HG02642 (cell line): ENCODE results near the gene PTPRN2.

Source experiments
- ATAC-seq: cut with Tn5 transposase; IDR thresholded peaks from one replicate; pipeline ENCODE4 v1.9.1; 2021; ENCODE audit warnings: mild to moderate bottlenecking; ENCODE audit not compliant: unreplicated experiment, poor library complexity

Gene PTPRN2

GRCh38 chr7:157889480-157889879, 698.1 kb downstream of the PTPRN2 start:
- no peak for ATAC-seq

- no peak for ATAC-seq
Measured at GRCh38 chr7:157888579-157888978, 699.0 kb downstream of the PTPRN2 start.

- ATAC-seq, result no peak
Measured at GRCh38 chr7:157887400-157887799, 700.2 kb downstream of the PTPRN2 start.

GRCh38 chr7:157886711-157887110, 700.9 kb downstream of the PTPRN2 start:
- ATAC-seq, result no peak

- ATAC-seq, result no peak
Measured at GRCh38 chr7:157886266-157886665, 701.4 kb downstream of the PTPRN2 start.

GRCh38 chr7:157885140-157885539, 702.5 kb downstream of the PTPRN2 start:
- ATAC-seq, result no peak

GRCh38 chr7:157884461-157885062, 703.1 kb downstream of the PTPRN2 start:
- no peak for ATAC-seq

GRCh38 chr7:157881048-157881771, 706.4 kb downstream of the PTPRN2 start:
- no peak for ATAC-seq

- ATAC-seq, result no peak
Measured at GRCh38 chr7:157879391-157879790, 708.2 kb downstream of the PTPRN2 start.

- ATAC-seq, result no peak
Measured at GRCh38 chr7:157877298-157878090, 710.1 kb downstream of the PTPRN2 start.

- no peak for ATAC-seq
Measured at GRCh38 chr7:157876469-157877285, 710.9 kb downstream of the PTPRN2 start.

GRCh38 chr7:157875230-157876179, 712.1 kb downstream of the PTPRN2 start:
- no peak for ATAC-seq

GRCh38 chr7:157874870-157875229, 712.8 kb downstream of the PTPRN2 start:
- ATAC-seq, result no peak

GRCh38 chr7:157874208-157874816, 713.3 kb downstream of the PTPRN2 start:
- no peak for ATAC-seq

- no peak for ATAC-seq
Measured at GRCh38 chr7:157873664-157874063, 714.0 kb downstream of the PTPRN2 start.

- no peak for ATAC-seq
Measured at GRCh38 chr7:157873181-157873580, 714.4 kb downstream of the PTPRN2 start.

- no peak for ATAC-seq
Measured at GRCh38 chr7:157872447-157872846, 715.2 kb downstream of the PTPRN2 start.

- ATAC-seq, result no peak
Measured at GRCh38 chr7:157871681-157872080, 715.9 kb downstream of the PTPRN2 start.
